B cell (primary cell): ENCODE results near the gene MAPK7.

Experiments used
- EZH2 ChIP-seq: IDR thresholded peaks from 2 replicates; pipeline ENCODE4 v1.6.1; 2012; ENCODE audit warnings: borderline replicate concordance, low read depth, mild to moderate bottlenecking, moderate library complexity, low read length; ENCODE audit not compliant: insufficient read depth, poor library complexity, severe bottlenecking
- TF ChIP-seq, protein P1 (sequence below): fragments of 200-600 bp; IDR thresholded peaks from one replicate; pipeline ENCODE4 v1.8.0; 2022; ENCODE audit warnings: antibody characterized with exemption, mild to moderate bottlenecking

DNA sequence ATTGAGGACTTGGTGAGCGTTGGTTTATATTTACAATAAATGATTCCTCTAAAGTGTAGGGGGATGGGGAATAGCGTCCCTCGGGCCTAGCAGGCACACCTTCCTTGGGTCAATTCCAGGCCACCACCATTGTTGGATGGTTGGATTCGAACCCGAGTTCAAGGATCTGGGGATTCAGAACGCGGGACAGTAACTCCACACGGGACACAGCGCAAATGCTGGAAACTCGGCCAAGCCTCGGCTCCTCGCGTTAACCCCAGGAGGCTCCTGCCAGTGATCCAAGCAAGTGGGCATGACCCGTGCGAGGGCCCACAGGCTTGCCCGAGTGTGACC, 16.4 kb upstream of the MAPK7 start:
- TF ChIP-seq, protein P1, sequence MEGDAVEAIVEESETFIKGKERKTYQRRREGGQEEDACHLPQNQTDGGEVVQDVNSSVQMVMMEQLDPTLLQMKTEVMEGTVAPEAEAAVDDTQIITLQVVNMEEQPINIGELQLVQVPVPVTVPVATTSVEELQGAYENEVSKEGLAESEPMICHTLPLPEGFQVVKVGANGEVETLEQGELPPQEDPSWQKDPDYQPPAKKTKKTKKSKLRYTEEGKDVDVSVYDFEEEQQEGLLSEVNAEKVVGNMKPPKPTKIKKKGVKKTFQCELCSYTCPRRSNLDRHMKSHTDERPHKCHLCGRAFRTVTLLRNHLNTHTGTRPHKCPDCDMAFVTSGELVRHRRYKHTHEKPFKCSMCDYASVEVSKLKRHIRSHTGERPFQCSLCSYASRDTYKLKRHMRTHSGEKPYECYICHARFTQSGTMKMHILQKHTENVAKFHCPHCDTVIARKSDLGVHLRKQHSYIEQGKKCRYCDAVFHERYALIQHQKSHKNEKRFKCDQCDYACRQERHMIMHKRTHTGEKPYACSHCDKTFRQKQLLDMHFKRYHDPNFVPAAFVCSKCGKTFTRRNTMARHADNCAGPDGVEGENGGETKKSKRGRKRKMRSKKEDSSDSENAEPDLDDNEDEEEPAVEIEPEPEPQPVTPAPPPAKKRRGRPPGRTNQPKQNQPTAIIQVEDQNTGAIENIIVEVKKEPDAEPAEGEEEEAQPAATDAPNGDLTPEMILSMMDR: no peak
- TF ChIP-seq EZH2: no peak
